ENCODE results near the gene OR2B2. TPM values are rescaled to one million over a fixed set of nuclear protein-coding genes. Genes with fewer than 3 reads are reported as not detected.

OR2B2 gene
- total RNA-seq, 1 donor from 2014 or later, result not detected

- Histone ChIP-seq H3K4me1 (peaks cover 21% of the 10 kb centered on the region), H3K4me3 (peak overlapping the region; percentile 71), H3K27me3 (ENCODE audit: low read depth) (peaks cover 67% of the 10 kb centered on the region), H3K9me3 (replicated peaks) (no peaks in the 10 kb centered on the region), H3K27ac (replicated peaks) (peak overlapping the region; percentile 77), H3K36me3 (no peaks in the 10 kb centered on the region)
- DNase-seq, result peak; percentile 35
- intact Hi-C loops (cut with micrococcal nuclease), result no loop called here
- TF ChIP-seq, protein P1, sequence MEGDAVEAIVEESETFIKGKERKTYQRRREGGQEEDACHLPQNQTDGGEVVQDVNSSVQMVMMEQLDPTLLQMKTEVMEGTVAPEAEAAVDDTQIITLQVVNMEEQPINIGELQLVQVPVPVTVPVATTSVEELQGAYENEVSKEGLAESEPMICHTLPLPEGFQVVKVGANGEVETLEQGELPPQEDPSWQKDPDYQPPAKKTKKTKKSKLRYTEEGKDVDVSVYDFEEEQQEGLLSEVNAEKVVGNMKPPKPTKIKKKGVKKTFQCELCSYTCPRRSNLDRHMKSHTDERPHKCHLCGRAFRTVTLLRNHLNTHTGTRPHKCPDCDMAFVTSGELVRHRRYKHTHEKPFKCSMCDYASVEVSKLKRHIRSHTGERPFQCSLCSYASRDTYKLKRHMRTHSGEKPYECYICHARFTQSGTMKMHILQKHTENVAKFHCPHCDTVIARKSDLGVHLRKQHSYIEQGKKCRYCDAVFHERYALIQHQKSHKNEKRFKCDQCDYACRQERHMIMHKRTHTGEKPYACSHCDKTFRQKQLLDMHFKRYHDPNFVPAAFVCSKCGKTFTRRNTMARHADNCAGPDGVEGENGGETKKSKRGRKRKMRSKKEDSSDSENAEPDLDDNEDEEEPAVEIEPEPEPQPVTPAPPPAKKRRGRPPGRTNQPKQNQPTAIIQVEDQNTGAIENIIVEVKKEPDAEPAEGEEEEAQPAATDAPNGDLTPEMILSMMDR (IDR thresholded peaks at IDR 0.05; ENCODE audit: borderline replicate concordance), result no peak
Measured at GRCh38 chr6:27873021-27873940, 38.9 kb downstream of the OR2B2 start.

- DNase-seq, result no peak
- H3K36me3 ChIP-seq, result no peaks in the 10 kb centered on the region
- intact Hi-C loops (cut with micrococcal nuclease), result no loop called here
- H3K9me3 ChIP-seq (replicated peaks), result no peaks in the 10 kb centered on the region
- TF ChIP-seq, protein P1 (IDR thresholded peaks at IDR 0.05; ENCODE audit: borderline replicate concordance), result no peak
- H3K4me3 ChIP-seq, result peak overlapping the region; percentile 71
- H3K27me3 ChIP-seq (ENCODE audit: low read depth), result peaks cover 73% of the 10 kb centered on the region
- peaks cover 24% of the 10 kb centered on the region for H3K4me1 ChIP-seq
- H3K27ac ChIP-seq (replicated peaks), result peak overlapping the region; percentile 77
Measured at GRCh38 chr6:27872642-27873020, 39.6 kb downstream of the OR2B2 start.

DNA sequence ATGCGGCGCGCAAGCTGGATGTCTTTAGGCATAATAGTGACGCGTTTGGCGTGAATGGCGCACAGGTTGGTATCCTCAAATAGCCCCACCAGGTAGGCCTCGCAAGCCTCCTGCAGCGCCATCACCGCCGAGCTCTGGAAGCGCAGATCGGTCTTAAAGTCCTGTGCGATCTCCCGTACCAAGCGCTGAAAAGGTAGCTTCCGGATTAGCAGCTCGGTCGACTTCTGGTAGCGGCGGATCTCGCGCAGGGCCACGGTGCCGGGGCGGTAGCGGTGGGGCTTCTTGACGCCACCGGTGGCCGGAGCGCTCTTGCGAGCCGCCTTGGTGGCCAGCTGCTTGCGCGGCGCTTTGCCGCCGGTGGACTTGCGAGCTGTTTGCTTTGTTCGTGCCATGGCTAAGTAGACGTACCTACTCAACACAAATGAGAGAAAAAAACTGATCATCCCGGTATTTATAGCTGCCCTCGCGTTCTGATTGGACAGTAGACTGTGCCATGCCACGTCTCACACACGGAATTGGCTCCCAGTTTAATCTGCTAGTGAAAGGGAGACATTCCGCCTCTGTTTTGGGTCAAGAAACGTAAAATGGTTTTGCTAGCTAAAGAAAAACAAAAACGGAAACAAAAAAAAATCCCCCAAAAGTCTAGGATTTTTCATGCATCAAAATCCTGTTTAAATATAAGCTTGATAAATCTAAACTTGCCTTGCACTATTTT lies 40.1 kb downstream of the OR2B2 start:
- Histone ChIP-seq H3K9me3 (replicated peaks) (no peaks in the 10 kb centered on the region), H3K27me3 (ENCODE audit: low read depth) (peaks cover 79% of the 10 kb centered on the region), H3K4me3 (peak overlapping the region; percentile 71), H3K4me1 (peaks cover 30% of the 10 kb centered on the region), H3K27ac (replicated peaks) (peak overlapping the region; percentile 77), H3K36me3 (no peaks in the 10 kb centered on the region)
- peak; percentile 34 for DNase-seq
- intact Hi-C loops (cut with micrococcal nuclease), result no loop called here
- TF ChIP-seq, protein P1 (IDR thresholded peaks at IDR 0.05; ENCODE audit: borderline replicate concordance), result no peak

DNA sequence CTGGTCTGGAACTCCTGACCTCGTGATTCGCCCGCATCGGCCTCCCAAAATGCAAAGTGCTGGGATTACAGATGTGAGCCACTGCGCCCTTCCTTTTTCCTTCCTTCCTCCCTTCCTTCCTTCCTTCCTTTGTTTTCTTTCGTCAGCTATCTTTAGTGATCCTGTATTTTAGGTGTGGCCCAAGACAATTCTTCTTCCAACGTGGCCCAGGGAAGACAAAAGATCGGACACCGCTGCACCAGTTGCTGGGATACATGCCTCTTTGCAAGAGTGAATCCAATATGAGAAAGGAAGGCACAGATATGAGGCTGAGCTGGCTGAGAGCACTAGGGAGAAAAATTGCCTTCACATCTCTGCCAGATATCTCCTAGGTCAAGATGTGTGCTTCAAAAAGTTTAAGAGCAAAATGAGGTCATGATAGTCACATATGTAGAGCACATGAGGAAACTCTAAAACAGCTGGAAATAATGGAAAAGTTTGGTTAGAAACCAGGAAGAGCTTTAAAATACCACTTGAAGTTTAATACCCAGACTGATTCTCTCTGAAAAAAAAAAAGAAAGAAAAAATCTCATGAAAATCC lies 41.8 kb downstream of the OR2B2 start:
- peaks cover 47% of the 10 kb centered on the region for H3K4me1 ChIP-seq
- H3K36me3 ChIP-seq, result no peaks in the 10 kb centered on the region
- no peak overlapping the region for H3K27ac ChIP-seq (replicated peaks)
- no peak overlapping the region for H3K4me3 ChIP-seq
- no peak for DNase-seq
- TF ChIP-seq, protein P1 (IDR thresholded peaks at IDR 0.05; ENCODE audit: borderline replicate concordance), result no peak
- no peaks in the 10 kb centered on the region for H3K9me3 ChIP-seq (replicated peaks)
- intact Hi-C loops (cut with micrococcal nuclease), result no loop called here
- peaks cover 83% of the 10 kb centered on the region for H3K27me3 ChIP-seq (ENCODE audit: low read depth)

- Histone ChIP-seq H3K9me3 (replicated peaks) (no peaks in the 10 kb centered on the region), H3K27ac (replicated peaks) (no peak overlapping the region), H3K36me3 (no peaks in the 10 kb centered on the region), H3K27me3 (ENCODE audit: low read depth) (peaks cover 67% of the 10 kb centered on the region), H3K4me1 (peaks cover 56% of the 10 kb centered on the region), H3K4me3 (no peak overlapping the region)
- TF ChIP-seq, protein P1 (IDR thresholded peaks at IDR 0.05; ENCODE audit: borderline replicate concordance), result no peak
- intact Hi-C loops (cut with micrococcal nuclease), result no loop called here
- DNase-seq, result no peak
Measured at GRCh38 chr6:27868311-27868710, 43.9 kb downstream of the OR2B2 start.
